ENCODE results near the gene MAS1. TPM values are rescaled to one million over a fixed set of nuclear protein-coding genes. Genes with fewer than 3 reads are reported as not detected.

The MAS1 gene
- total and polyA plus RNA-seq, 2 experiments from 2014 or later: 0.03 TPM; not detected in 1

- no peak for ATAC-seq
- Histone ChIP-seq H3K4me3 (no peak overlapping the region), H3K27ac (ENCODE audit: low read depth) (no peak overlapping the region), H3K4me2 (no peak overlapping the region), H4K20me1 (replicated peaks; ENCODE audit: insufficient read depth) (no peaks in the 10 kb centered on the region), H3K27me3 (ENCODE audit: insufficient read depth) (no peaks in the 10 kb centered on the region), H3K4me1 (ENCODE audit: insufficient read depth) (peaks cover 6% of the 10 kb centered on the region), H3K36me3 (ENCODE audit: insufficient read depth) (no peaks in the 10 kb centered on the region), H3K9me2 (ENCODE audit: insufficient read depth) (0 out of 2 replicates have a peak, but pooled peaks cover 11% of the 10 kb centered on the region), H2AFZ (no peak overlapping the region), H3K79me2 (replicated peaks; ENCODE audit: insufficient read depth) (no peaks in the 10 kb centered on the region), H3F3A (replicated peaks; ENCODE audit: low read depth) (no peaks in the 10 kb centered on the region)
- Mint-ChIP-seq H3K36me3 (ENCODE audit: low read depth) (no peaks in the 10 kb centered on the region), H3K27ac (no peak overlapping the region; the same call in 1 of the 2 replicates), H3K4me1 (peaks cover 12% of the 10 kb centered on the region; the same call in 2 of the 3 replicates), H3K9me3 (peaks cover 5% of the 10 kb centered on the region; the same call in 1 of the 3 replicates), H3K27me3 (ENCODE audit: insufficient read depth, low read depth, poor library complexity) (peaks cover 3% of the 10 kb centered on the region), H3K4me3 (no peak overlapping the region)
- DNase-seq (ENCODE audit: low spot score): no peak
- no peak for TF ChIP-seq JUNB (IDR thresholded peaks at IDR 0.05; ENCODE audit: unreplicated experiment)
- TF ChIP-seq POLR2AphosphoS5 (IDR thresholded peaks at IDR 0.05; ENCODE audit: low read depth): no peak
- TF ChIP-seq NANOG (IDR thresholded peaks at IDR 0.05; ENCODE audit: borderline replicate concordance): no peak
- no peak for TF ChIP-seq STAT1 (IDR thresholded peaks at IDR 0.05; ENCODE audit: unreplicated experiment)
- no peak for TF ChIP-seq ZNF462 (CRISPR knock-in tag; IDR thresholded peaks at IDR 0.05)
- no peak for TF ChIP-seq REST (IDR thresholded peaks at IDR 0.05; ENCODE audit: unreplicated experiment)
- TF ChIP-seq ZNF114 (CRISPR knock-in tag; IDR thresholded peaks at IDR 0.05): no peak
- TF ChIP-seq ETS1 (IDR thresholded peaks at IDR 0.05): no peak
- no peak for TF ChIP-seq ZNF331 (CRISPR knock-in tag; IDR thresholded peaks at IDR 0.05; ENCODE audit: low read depth)
- TF ChIP-seq EZH2phosphoT487 (IDR thresholded peaks at IDR 0.05; ENCODE audit: unreplicated experiment): no peak
- TF ChIP-seq EZH2 (IDR thresholded peaks at IDR 0.05; ENCODE audit: low read depth, unreplicated experiment): no peak
- TF ChIP-seq CTCF (conservative IDR thresholded peaks at IDR 0.05; ENCODE audit: low read depth in 2 of 2): no peak
- no peak for TF ChIP-seq CREB1 (CRISPR knock-in tag; IDR thresholded peaks at IDR 0.05; ENCODE audit: low read depth)
Measured at GRCh38 chr6:159871906-159872305, 18.9 kb upstream of the MAS1 start.
